ENCODE results near the gene RAB5B.

RAB5B gene, protein sequence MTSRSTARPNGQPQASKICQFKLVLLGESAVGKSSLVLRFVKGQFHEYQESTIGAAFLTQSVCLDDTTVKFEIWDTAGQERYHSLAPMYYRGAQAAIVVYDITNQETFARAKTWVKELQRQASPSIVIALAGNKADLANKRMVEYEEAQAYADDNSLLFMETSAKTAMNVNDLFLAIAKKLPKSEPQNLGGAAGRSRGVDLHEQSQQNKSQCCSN

DNA sequence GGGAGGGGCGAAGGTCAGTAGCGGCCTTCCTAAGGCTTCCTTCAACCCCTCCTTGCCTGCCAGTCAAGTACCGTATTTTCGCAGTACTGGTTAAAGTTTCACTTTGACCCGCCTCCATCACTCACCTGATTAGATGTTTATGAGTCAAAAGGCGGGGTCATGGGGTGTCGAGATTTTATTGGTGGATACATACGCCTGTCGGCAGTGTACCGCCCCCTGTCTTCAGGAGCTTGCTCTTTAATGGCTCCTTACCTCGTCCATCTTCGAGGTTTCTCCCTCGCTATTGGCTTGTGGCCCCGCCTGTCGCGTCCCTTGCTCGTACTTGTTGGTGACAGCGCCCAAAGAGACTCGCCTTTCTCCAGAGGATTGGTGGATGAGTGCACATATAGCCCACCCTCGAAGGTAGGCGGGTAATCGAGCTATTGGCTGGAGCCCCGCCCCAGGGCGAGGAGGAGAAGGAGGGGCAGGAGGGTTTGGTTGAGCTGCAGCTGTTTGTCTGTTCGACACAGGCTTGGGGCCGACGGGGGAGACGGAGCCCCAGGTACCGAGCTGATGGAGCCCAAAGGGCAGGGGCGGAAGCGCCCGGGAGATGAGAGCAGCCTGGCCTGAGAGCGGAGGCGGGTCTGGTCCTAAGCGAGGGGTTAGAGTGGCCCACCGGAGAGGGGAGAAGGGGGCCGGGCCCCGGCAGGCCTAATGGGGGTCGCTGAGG, at the start of gene RAB5B:
Gene RAB5B, plus strand, starts transcription at position 480 of the 709 bp plus-strand sequence. CDS start 12,883 bp downstream, outside the sequence.
- DNase-seq: peak; percentile 100

- no peak for DNase-seq
Measured at GRCh38 chr12:55925371-55925770, 48.5 kb upstream of the RAB5B start.

DNA sequence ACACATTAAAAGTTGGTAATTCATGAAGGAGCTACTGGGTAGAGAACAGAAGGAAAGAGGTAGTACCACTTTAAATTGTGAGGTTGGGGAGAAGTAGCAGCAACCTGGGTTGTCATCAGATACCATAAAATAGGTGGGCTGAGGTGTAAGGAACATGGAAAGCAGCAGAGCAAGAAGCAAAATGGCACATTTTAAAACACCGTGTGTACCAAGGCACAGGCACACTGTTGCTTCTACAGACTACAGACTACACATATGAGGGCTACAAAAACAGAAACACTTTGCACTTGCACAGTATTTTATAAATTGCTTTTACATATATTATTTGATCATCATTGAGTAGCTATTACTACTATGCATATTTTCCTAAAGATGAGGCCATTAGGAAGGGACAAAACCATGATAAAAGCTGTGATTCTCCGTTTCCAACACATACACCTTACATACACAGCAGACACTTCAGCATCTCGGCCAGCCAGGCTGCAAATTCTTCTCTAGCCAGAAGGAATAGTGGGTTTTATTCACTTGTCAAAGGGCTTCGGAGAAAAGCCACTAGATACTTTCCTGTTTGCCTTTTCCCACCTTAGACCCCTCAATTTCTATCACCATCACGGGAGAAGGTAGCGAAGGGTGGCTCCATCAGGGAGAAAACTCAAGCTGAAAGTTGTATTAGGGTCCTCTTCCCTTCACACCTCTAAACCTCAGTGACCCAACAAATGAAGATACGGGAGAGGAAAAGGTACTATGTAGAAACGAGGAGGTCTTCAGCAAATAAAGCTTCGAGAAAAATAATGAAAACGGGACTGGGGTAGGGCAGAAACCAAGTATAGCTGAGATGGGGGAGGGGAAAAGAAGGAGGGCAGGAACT, 47.8 kb upstream of the RAB5B start:
- no peak for DNase-seq

DNA sequence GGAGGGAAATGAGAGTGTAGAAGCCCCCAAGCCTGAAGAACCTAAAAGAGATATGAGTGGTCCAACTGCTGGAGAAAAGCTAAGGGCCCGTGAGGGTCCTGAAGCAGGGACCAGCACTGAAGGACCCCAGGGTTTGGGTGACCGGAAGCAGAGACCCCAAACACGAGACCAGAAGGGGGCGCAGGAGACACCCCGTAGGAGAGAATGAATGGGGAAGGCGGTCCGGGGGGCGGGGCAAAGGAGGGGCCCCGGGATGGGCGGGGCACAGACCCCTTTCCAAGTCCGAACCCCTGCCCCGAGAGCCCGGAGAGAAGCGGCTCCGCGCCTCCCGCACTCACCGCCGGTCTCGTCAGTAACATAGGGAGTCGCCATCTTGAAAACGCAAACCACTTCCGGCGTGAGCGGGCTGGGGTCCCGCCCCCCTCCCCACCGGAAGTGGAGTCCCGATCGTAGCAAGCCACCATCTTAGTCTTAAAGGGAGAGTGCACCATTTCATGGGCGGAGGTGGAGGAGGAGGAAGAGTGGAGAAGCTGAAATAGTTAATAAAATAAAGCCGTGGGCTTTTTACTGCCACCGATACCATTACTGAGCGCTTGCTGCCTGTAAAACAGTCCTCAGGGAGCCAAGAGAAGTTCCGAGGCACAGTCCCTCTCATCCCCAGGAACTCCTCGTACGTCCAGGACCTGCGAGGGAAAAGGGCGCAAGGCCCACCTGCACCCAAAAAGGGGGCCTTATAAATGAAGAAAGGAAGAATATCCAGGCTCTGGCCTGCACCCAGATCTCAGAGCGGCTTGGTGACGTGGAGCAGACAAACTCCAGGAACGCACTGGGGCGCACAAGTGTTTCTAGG, 46.9 kb upstream of the RAB5B start:
- peak; percentile 95 for DNase-seq

GRCh38 chr12:55927588-55928502, 46.0 kb upstream of the RAB5B start, which contains the start of gene PYM1:
TSS of gene PYM1 (minus strand) at chr12:55927894. CDS start at chr12:55927761, 133 bp downstream.
- peak; percentile 64 for DNase-seq

DNA sequence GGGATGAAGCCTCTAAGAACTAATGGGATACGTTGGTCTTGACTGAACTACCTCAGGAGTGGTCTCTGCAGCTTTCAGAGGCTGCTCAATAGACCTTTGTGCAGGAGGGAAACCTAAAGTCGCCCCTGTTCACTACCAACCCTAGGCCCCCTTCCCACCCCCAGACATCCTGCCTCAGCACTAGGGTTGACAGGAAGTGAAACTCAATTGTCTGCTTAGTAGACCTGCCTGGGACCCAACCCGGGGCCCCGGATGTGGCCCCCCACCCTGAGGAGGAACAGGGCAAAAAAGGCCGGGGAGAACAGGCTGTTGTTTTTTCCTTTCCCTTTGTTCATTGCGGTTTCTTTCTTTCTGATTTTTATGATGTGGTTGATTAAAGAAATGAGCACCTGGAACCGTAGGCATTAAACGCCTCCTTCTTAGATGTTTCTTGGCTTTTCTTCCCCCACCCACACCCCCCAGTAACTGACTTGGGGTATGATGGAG, 44.5 kb upstream of the RAB5B start:
- DNase-seq: no peak

DNA sequence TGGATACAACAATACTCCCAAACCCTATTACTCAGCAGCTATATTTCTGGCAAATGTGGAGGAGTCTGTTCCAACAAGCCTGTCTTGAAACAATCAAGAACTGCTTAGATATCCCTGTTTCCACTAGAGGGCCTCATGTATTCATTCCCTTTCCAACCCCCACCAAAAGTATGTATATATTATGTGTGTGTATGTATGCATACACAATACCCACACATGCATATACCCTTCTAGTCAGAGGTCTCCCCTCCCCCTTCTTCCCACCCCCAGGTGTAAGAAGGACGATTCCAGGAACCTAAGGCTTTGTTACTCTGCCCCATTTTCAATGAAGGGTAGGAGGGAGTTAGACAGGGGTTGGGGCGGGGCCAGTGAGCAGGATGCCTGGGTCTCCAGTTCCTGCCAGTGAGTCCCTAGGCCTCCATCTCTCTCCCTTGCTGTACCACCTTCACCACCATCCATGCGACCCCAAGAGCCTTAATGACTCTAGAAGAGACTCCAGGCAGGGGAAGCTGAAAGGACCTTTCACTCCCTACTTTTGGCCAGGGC, 43.0 kb upstream of the RAB5B start, which contains the start of gene DGKA:
Gene DGKA, plus strand, starts transcription at position 392 of the 546 bp plus-strand sequence. CDS start 5,342 bp downstream, outside the sequence.
- DNase-seq: peak; percentile 82

DNA sequence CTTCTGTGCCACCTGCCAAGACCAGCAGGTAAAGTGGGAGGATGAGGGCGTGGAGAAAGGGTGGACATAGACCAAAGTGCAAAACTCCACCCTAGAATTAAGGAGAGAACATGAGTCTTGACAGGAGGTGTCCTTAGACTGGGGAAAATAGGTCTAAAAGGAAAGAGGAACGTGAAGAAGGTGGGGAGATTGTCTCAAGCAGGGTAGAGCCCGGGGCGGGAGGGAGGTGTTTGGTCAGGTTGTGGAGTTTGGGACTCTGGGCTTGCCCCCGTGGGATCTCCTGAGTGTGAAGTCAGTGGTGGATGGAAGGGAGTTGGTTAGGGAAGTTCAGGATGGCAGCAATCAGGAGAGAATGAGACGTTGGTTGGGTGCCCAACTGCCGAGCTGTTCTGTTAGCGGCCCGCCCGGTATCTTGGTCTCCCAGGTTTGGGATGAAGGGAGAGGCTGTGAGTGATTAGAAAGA, 42.5 kb upstream of the RAB5B start:
- DNase-seq: no peak

GRCh38 chr12:55931780-55932550, 41.9 kb upstream of the RAB5B start:
- DNase-seq: peak; percentile 32

- peak; percentile 26 for DNase-seq
Measured at GRCh38 chr12:55932551-55932910, 41.3 kb upstream of the RAB5B start.

DNA sequence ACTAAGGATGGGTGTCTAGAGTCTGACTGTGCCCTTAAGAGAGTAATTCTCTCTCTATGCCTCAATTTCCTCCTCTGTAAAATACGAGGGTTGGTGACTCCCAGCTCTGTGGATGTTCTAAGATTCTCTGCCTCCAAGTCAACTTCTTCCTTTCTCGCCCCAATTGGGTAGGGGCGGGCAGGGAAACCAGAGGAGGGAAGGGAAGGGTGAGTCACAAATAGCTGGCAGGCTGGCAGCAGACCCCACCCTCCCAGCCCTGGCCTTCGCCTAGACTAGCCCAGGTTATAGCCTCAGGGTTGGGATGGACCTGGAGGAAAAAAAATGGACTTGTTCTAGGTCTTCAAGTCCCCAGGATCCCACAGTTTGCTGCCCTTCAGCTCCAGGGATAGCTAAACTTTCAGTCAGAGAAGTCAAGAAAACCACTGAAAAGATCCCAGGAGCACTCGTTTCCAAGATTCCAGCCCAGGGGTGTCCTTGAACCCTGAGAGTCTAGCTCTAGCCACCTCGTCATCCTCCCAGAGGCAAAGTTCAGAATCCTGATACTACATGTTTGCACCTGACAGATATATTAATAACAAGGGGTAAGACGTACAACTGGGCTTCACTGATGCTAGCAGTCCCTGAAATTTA, 40.6 kb upstream of the RAB5B start:
- DNase-seq: peak; percentile 18

- peak; percentile 19 for DNase-seq
Measured at GRCh38 chr12:55933799-55934742, 39.8 kb upstream of the RAB5B start.

DNA sequence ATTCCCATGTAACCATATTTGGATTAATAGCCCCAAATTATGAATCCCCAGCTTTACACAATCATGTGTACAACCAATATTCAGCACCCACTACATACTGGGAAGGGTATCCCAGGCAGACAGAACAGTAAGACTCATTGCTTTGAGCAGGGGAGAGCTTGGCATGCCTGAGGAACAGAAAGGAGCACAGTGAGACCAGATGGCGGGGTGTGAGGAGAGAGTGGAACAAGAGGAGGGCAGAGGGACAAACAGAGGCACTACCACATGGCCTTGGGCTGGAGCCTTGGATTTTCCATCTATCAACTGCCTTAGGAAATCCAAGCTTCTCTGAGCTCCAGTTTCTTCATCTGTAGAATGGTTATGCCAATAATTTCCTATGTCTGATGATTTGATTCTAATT, 39.1 kb upstream of the RAB5B start:
- no peak for DNase-seq

GRCh38 chr12:55935738-55936151, 38.1 kb upstream of the RAB5B start:
- no peak for DNase-seq

DNA sequence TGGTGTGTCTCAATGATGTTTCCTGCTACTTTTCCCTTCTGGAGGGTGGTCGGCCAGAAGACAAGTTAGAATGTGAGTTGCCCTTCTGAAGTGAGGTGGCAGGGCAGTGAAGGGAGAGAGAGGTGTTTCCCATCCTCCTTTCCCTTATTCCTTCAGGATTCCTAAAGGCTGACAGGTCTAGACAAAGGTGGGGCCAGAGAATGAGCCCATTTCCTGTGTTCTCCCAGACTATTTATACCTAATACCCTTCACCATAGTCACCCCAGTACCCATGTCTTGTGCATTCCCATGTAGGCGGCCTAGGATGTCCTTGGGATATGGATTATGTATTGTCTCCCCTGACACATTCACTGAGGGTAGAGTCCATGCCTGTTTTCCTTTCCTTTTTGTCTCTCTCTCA, 35.9 kb upstream of the RAB5B start:
- no peak for DNase-seq

DNA sequence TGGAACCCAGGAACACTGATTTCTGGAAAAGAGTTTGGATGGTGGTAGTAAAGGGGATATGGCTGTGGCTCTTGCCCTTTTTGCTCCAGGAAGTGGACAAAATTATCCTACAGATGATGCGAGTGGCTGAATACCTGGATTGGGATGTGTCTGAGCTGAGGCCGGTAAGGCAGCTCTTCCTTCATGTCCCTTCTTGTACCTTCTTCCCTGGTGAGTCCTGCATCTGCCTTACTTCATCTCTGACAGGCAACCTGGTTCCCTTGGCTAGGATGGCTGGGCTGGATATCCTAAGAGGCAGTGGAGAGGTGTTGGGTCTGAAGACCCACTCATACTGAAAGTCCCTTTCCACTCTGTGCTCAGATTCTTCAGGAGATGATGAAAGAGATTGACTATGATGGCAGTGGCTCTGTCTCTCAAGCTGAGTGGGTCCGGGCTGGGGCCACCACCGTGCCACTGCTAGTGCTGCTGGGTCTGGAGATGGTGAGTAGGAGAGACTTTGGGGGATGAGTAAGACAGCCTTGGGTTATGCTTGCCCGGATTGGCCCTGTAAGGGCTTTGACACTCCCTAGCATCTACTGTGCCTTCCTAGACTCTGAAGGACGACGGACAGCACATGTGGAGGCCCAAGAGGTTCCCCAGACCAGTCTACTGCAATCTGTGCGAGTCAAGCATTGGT, 34.9 kb upstream of the RAB5B start:
- no peak for DNase-seq

GRCh38 chr12:55940065-55940732, 33.7 kb upstream of the RAB5B start:
- DNase-seq: peak; percentile 77

Data from fibroblast of skin of right quadriceps (primary cell).